HEK293T (cell line): ENCODE data around the gene RNF138.

ENCODE experiments used
- BHLHE40 ChIP-seq: fragments of 450-650 bp; IDR thresholded peaks from 2 replicates; pipeline ENCODE4 v1.6.1; 2016; ENCODE audit warnings: mild to moderate bottlenecking, moderate library complexity, borderline replicate concordance
- ELF4 ChIP-seq: fragments of 450-650 bp; IDR thresholded peaks from 2 replicates; pipeline ENCODE4 v1.6.1; 2017; ENCODE audit warnings: antibody characterized with exemption
- FOXK2 ChIP-seq: fragments of 450-650 bp; IDR thresholded peaks from 2 replicates; pipeline ENCODE4 v1.6.1; 2016; ENCODE audit warnings: mild to moderate bottlenecking
- FOXM1 ChIP-seq: fragments of 450-650 bp; IDR thresholded peaks from 2 replicates; pipeline ENCODE4 v1.6.1; 2017; ENCODE audit warnings: mild to moderate bottlenecking, borderline replicate concordance
- HDGF ChIP-seq: fragments of 450-650 bp; IDR thresholded peaks from 2 replicates; pipeline ENCODE4 v1.6.1; 2017; ENCODE audit warnings: antibody characterized with exemption, borderline replicate concordance
- L3MBTL2 ChIP-seq: fragments of 450-650 bp; conservative IDR thresholded peaks from 2 replicates; pipeline ENCODE4 v1.6.1; 2016; ENCODE audit warnings: mild to moderate bottlenecking
- LEF1 ChIP-seq: fragments of 450-650 bp; IDR thresholded peaks from 2 replicates; pipeline ENCODE4 v1.6.1; 2017; ENCODE audit warnings: mild to moderate bottlenecking, borderline replicate concordance
- NFRKB ChIP-seq: fragments of 450-650 bp; IDR thresholded peaks from 2 replicates; pipeline ENCODE4 v1.6.1; 2016; ENCODE audit warnings: mild to moderate bottlenecking, moderate library complexity
- SP1 ChIP-seq: fragments of 450-650 bp; IDR thresholded peaks from 2 replicates; pipeline ENCODE4 v1.6.1; 2017
- SUZ12 ChIP-seq: fragments of 450-650 bp; IDR thresholded peaks from 2 replicates; pipeline ENCODE4 v1.6.1; 2016; ENCODE audit warnings: mild to moderate bottlenecking
- TARDBP ChIP-seq: fragments of 450-650 bp; IDR thresholded peaks from 2 replicates; pipeline ENCODE4 v1.6.1; 2016
- TF ChIP-seq, protein P1 (sequence below): fragments of 450-650 bp; IDR thresholded peaks from 2 replicates; pipeline ENCODE4 v1.6.1; 2016

DNA sequence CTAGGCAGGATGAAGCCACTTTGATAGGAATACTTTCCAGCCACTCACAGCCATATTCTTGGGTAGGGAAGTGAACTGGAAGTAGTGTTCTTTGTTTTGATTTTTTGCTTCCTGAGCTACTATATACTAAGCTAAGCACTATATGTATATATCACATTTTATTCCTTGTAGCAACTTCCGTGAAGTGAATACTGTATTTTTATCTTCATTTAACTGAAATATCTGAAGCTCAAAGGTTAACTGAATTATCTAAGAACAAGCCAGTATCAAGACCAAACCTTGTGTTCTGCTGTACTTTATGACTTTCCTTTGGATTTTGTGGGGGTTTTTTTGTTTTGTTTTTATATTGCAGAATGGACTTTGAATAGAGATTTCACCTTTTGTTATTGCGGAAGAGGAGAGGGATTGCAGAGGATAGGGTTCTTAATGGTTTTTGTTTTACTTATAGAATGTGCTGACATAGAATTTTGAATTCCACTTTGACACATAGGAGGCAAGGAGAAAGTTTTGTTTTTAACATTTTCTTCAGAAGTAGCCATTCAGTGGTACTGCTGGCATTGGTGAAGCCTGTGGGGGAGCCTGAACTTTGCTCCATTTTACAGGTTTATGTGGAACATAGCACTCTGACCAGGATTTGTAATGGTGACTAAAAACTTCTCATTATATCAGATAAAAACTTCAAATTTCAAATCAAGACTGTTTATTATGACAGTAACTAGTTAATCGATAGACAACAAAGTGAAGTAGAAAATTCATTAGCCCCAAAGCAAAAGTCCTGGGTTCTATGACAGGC is 24.1 kb upstream of the RNF138 start:
- TF ChIP-seq SP1 (no peak), ELF4 (no peak), BHLHE40 (no peak), SUZ12 (no peak), LEF1 (no peak), HDGF (no peak), TARDBP (no peak), FOXK2 (no peak), L3MBTL2 (no peak), NFRKB (no peak), FOXM1 (no peak)
- TF ChIP-seq, protein P1, sequence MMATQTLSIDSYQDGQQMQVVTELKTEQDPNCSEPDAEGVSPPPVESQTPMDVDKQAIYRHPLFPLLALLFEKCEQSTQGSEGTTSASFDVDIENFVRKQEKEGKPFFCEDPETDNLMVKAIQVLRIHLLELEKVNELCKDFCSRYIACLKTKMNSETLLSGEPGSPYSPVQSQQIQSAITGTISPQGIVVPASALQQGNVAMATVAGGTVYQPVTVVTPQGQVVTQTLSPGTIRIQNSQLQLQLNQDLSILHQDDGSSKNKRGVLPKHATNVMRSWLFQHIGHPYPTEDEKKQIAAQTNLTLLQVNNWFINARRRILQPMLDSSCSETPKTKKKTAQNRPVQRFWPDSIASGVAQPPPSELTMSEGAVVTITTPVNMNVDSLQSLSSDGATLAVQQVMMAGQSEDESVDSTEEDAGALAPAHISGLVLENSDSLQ: no peak
